H9 (cell line): Measurements from ENCODE around the gene GNMT. TPM values are rescaled to one million over a fixed set of nuclear protein-coding genes. Genes with fewer than 3 reads are reported as not detected.

ENCODE experiments used
- DNase-seq: peaks from one replicate; pipeline ENCODE4 v3.0.0-alpha.2; 2017
- H2AFZ ChIP-seq: one replicate; pipeline ENCODE4 v1.6.1; 2013; ENCODE audit warnings: mild to moderate bottlenecking, low read length, control low read depth, moderate library complexity
- H2AK5ac ChIP-seq: 2 replicates; pipeline ENCODE4 v1.6.1; 2013; ENCODE audit warnings: low read length, control low read depth, mixed read lengths; ENCODE audit not compliant: insufficient read length
- H2BK120ac ChIP-seq: one replicate; pipeline ENCODE4 v1.6.1; 2013; ENCODE audit warnings: low read depth, mild to moderate bottlenecking, low read length, control low read depth, inconsistent platforms; ENCODE audit not compliant: poor library complexity, severe bottlenecking
- H2BK12ac ChIP-seq: 2 replicates; pipeline ENCODE4 v1.6.1; 2013; ENCODE audit warnings: low read length, control low read depth, mixed read lengths, low read depth; ENCODE audit not compliant: insufficient read length
- H2BK15ac ChIP-seq: 2 replicates; pipeline ENCODE4 v1.6.1; 2013; ENCODE audit warnings: low read depth, low read length, control low read depth
- H2BK20ac ChIP-seq: one replicate; pipeline ENCODE4 v1.6.1; 2013; ENCODE audit warnings: low read depth, mild to moderate bottlenecking, low read length, control low read depth, inconsistent platforms; ENCODE audit not compliant: poor library complexity, severe bottlenecking
- H2BK5ac ChIP-seq: 2 replicates; pipeline ENCODE4 v1.6.1; 2013; ENCODE audit warnings: low read length, control low read depth, mixed read lengths; ENCODE audit not compliant: insufficient read length
- H3K14ac ChIP-seq: 2 replicates; pipeline ENCODE4 v1.6.1; 2013; ENCODE audit warnings: low read length, control low read depth; ENCODE audit not compliant: insufficient read depth
- H3K18ac ChIP-seq: 2 replicates; pipeline ENCODE4 v1.6.1; 2013; ENCODE audit warnings: low read depth, mild to moderate bottlenecking, mixed read lengths, low read length, control low read depth; ENCODE audit not compliant: insufficient read length
- H3K23ac ChIP-seq: 2 replicates; pipeline ENCODE4 v1.6.1; 2013; ENCODE audit warnings: low read length, control low read depth, mixed read lengths, low read depth; ENCODE audit not compliant: insufficient read length
- H3K23me2 ChIP-seq: 2 replicates; pipeline ENCODE4 v1.6.1; 2013; ENCODE audit warnings: low read depth, mild to moderate bottlenecking, mixed read lengths, low read length, control low read depth; ENCODE audit not compliant: insufficient read length, poor library complexity, severe bottlenecking
- H3K27ac ChIP-seq: 2 replicates; pipeline ENCODE4 v1.5.1; 2013; ENCODE audit warnings: low read length, control low read depth, mixed read lengths, low read depth; ENCODE audit not compliant: insufficient read length
- H3K27me3 ChIP-seq: 2 replicates; pipeline ENCODE4 v1.6.1; 2013; ENCODE audit warnings: low read length, control low read depth, inconsistent platforms; ENCODE audit not compliant: insufficient read depth
- H3K4ac ChIP-seq: 2 replicates; pipeline ENCODE4 v1.6.1; 2013; ENCODE audit warnings: low read depth, mild to moderate bottlenecking, control low read depth, inconsistent platforms, low read length, moderate library complexity
- H3K4me1 ChIP-seq: 2 replicates; pipeline ENCODE4 v1.6.1; 2013; ENCODE audit warnings: low read length, control low read depth, inconsistent platforms; ENCODE audit not compliant: insufficient read depth
- H3K4me2 ChIP-seq: 2 replicates; pipeline ENCODE4 v1.6.1; 2013; ENCODE audit warnings: low read length, control low read depth, mixed read lengths; ENCODE audit not compliant: insufficient read length, insufficient read depth
- H3K56ac ChIP-seq: 2 replicates; pipeline ENCODE4 v1.6.1; 2013; ENCODE audit warnings: low read depth, mild to moderate bottlenecking, mixed read lengths, low read length, control low read depth; ENCODE audit not compliant: insufficient read length
- H3K79me1 ChIP-seq: 2 replicates; pipeline ENCODE4 v1.6.1; 2013; ENCODE audit warnings: low read depth, mild to moderate bottlenecking, moderate library complexity, low read length, control low read depth, inconsistent platforms; ENCODE audit not compliant: insufficient read depth, poor library complexity, severe bottlenecking
- H3K79me2 ChIP-seq: 2 replicates; pipeline ENCODE4 v1.6.1; 2013; ENCODE audit warnings: low read length, control low read depth, inconsistent platforms; ENCODE audit not compliant: insufficient read depth
- H3K9ac ChIP-seq: 2 replicates; pipeline ENCODE4 v1.6.1; 2013; ENCODE audit warnings: low read length, control low read depth, mixed read lengths; ENCODE audit not compliant: insufficient read length; ENCODE audit errors: extremely low read depth
- H3K9me3 ChIP-seq: one replicate; pipeline ENCODE4 v1.6.1; 2013; ENCODE audit warnings: low read depth, low read length, inconsistent platforms; ENCODE audit not compliant: control insufficient read depth
- H3T11ph ChIP-seq: one replicate; pipeline ENCODE4 v1.6.1; 2013; ENCODE audit warnings: mild to moderate bottlenecking, low read length, control low read depth, inconsistent platforms
- H4K20me1 ChIP-seq: one replicate; pipeline ENCODE4 v1.6.1; 2013; ENCODE audit not compliant: control insufficient read depth, insufficient read length, insufficient read depth
- H4K5ac ChIP-seq: 2 replicates; pipeline ENCODE4 v1.6.1; 2013; ENCODE audit warnings: low read depth, mild to moderate bottlenecking, mixed read lengths, low read length, control low read depth; ENCODE audit not compliant: insufficient read length
- H4K8ac ChIP-seq: replicated peaks from 2 replicates; pipeline ENCODE4 v1.6.1; 2013; ENCODE audit warnings: low read length, control low read depth, mixed read lengths, low read depth; ENCODE audit not compliant: insufficient read length
- H4K91ac ChIP-seq: 2 replicates; pipeline ENCODE4 v1.6.1; 2013; ENCODE audit warnings: low read depth, mild to moderate bottlenecking, moderate library complexity, mixed read lengths, low read length, control low read depth; ENCODE audit not compliant: insufficient read length
- H3K27ac Mint-ChIP-seq, 3 experiments: 2 replicates in 2 of 3; 3 replicates in 1 of 3; pipeline ENCODE4 v1.8.0; 2020 to 2021; ENCODE audit warnings: mixed read lengths in 3 of 3, mild to moderate bottlenecking in 1 of 3, moderate library complexity in 1 of 3
- H3K27me3 Mint-ChIP-seq: 2 replicates; pipeline ENCODE4 v1.8.0; 2021; ENCODE audit warnings: low read depth, mild to moderate bottlenecking, moderate library complexity, mixed read lengths
- H3K36me3 Mint-ChIP-seq, 3 experiments: 2 replicates in 2 of 3; 3 replicates in 1 of 3; pipeline ENCODE4 v1.8.0; 2020 to 2021; ENCODE audit warnings: low read depth in 3 of 3, mixed read lengths in 3 of 3; ENCODE audit not compliant: insufficient read depth in 1 of 3
- H3K4me1 Mint-ChIP-seq, 2 experiments: 2 replicates each; pipeline ENCODE4 v1.8.0; 2020; ENCODE audit warnings: mixed read lengths in 2 of 2
- H3K4me3 Mint-ChIP-seq, 2 experiments: 2 replicates in 1 of 2; 3 replicates in 1 of 2; pipeline ENCODE4 v1.8.0; 2020 to 2021; ENCODE audit warnings: mild to moderate bottlenecking in 2 of 2, mixed read lengths in 2 of 2, moderate library complexity in 1 of 2
- H3K9me3 Mint-ChIP-seq, 2 experiments: 2 replicates in 1 of 2; 3 replicates in 1 of 2; pipeline ENCODE4 v1.8.0; 2020; ENCODE audit warnings: mild to moderate bottlenecking in 2 of 2, mixed read lengths in 2 of 2, moderate library complexity in 1 of 2
- CTCF ChIP-seq: fragments of 200-600 bp; sonication (generic); conservative IDR thresholded peaks from 3 replicates; pipeline ENCODE4 v1.8.0; 2021; ENCODE audit warnings: antibody characterized with exemption, mild to moderate bottlenecking
- WGBS: extraction: QIAGEN DNeasy Blood & Tissue Kit; methylation state at CpG from one replicate; pipeline ENCODE4 v1.1.7; 2013; ENCODE audit warnings: missing lambda C conversion rate, low lambda C conversion rate, mixed read lengths; ENCODE audit not compliant: insufficient read length; ENCODE audit errors: extremely low coverage; 5-methylcytosine and 5-hydroxymethylcytosine counted together
- total RNA-seq: library from RNA; stranded (reverse); gene quantifications from 2 replicates; pipeline ENCODE4 v1.2.1, GENCODE V29; 2021

GNMT gene
- total RNA-seq, 1 experiment from 2014 or later = 1.1 TPM

GRCh38 chr6:42987533-42988451 lies 27.2 kb downstream of the GNMT start:
- no peak overlapping the region for H3K4me3 Mint-ChIP-seq

More at GRCh38 chr6:42987533-42988451, 27.2 kb downstream of the GNMT start:
- H3K56ac ChIP-seq = no peak overlapping the region
- H4K8ac ChIP-seq = no peak overlapping the region
- H3K27ac Mint-ChIP-seq = peak overlapping the region in 2 of 3 experiments; percentile 14 to 17; a peak in 2 of 7 replicates
- no peak overlapping the region for H2BK120ac ChIP-seq
- peaks cover 4% of the 10 kb centered on the region for H3K79me1 ChIP-seq
- H3K27me3 Mint-ChIP-seq = no peaks in the 10 kb centered on the region; the same call in 1 of the 2 replicates
- H3K23ac ChIP-seq = no peak overlapping the region
- H4K20me1 ChIP-seq = no peaks in the 10 kb centered on the region
- peaks cover 6% of the 10 kb centered on the region for H3K23me2 ChIP-seq
- no peak overlapping the region for H2BK12ac ChIP-seq
- no peak overlapping the region for H3K9ac ChIP-seq
- no peak overlapping the region for H2BK15ac ChIP-seq
- H3K4me1 ChIP-seq = no peaks in the 10 kb centered on the region
- TF ChIP-seq CTCF = no peak
- H3K27ac ChIP-seq = no peak overlapping the region
- H2BK20ac ChIP-seq = no peak overlapping the region
- H3T11ph ChIP-seq = no peak overlapping the region
- no peaks in the 10 kb centered on the region for H3K9me3 Mint-ChIP-seq
- DNase-seq = no peak
- no peak overlapping the region for H3K18ac ChIP-seq
- H3K36me3 Mint-ChIP-seq = peaks cover 12 to 42% (median 26%) of the 10 kb centered on the region in 3 experiments
- no peak overlapping the region for H3K4ac ChIP-seq
- H3K14ac ChIP-seq = no peak overlapping the region
- H2AK5ac ChIP-seq = no peak overlapping the region
- H4K91ac ChIP-seq = no peak overlapping the region
- no peak overlapping the region for H4K5ac ChIP-seq
- H2BK5ac ChIP-seq = no peak overlapping the region
- no peak overlapping the region for H3K4me2 ChIP-seq
- WGBS = no CpG with 5 or more reads among the region's 5 CpGs
- no peak overlapping the region for H2AFZ ChIP-seq
- peaks cover 20 to 28% of the 10 kb centered on the region in 2 experiments for H3K4me1 Mint-ChIP-seq
- no peaks in the 10 kb centered on the region; the same call in 1 of the 2 replicates for H3K79me2 ChIP-seq
- no peaks in the 10 kb centered on the region for H3K9me3 ChIP-seq
- H3K27me3 ChIP-seq = no peaks in the 10 kb centered on the region
